Mammary epithelial cell (primary cell): ENCODE data around the gene HAUS5.
"Not testable (repeated sequence)": the region's sequence is repeated elsewhere in the genome, so short reads cannot be mapped to it uniquely, and the experiment has no call there.

Experiments used
- EZH2 ChIP-seq: IDR thresholded peaks from 2 replicates; pipeline ENCODE4 v1.6.1; 2012; ENCODE audit warnings: low read length, inconsistent platforms, borderline replicate concordance
- TF ChIP-seq, protein P1 (sequence below), 2 donors: IDR thresholded peaks in 1 of 2; conservative IDR thresholded peaks in 1 of 2; 2 replicates each; pipeline ENCODE4 v1.5.1; 2011 to 2012; ENCODE audit warnings: inconsistent platforms in 2 of 2, low read length in 2 of 2, mild to moderate bottlenecking in 2 of 2, control low read depth in 1 of 2, low read depth in 1 of 2; ENCODE audit not compliant: insufficient read depth in 1 of 2; ENCODE audit errors: extremely low read depth in 1 of 2

DNA sequence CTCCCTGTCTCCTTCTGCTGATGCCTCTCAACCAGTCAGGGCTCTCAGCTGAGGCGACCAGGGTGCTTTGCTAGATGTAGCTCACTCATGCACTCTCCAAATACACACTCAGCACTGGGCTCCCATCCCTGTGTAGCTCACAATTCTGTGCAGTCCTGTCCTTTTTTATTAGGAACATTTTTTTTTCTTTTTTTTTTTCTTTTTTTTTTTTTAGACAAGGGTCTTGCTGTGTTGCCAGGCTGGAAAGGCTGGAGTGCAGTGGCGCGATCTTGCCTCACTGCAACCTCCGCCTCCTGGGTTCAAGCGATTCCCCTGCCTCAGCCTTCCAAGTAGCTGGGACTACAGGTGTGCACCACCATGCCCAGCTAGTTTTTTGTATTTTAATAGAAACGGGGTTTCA is 42.3 kb downstream of the HAUS5 start:
- TF ChIP-seq, protein P1, sequence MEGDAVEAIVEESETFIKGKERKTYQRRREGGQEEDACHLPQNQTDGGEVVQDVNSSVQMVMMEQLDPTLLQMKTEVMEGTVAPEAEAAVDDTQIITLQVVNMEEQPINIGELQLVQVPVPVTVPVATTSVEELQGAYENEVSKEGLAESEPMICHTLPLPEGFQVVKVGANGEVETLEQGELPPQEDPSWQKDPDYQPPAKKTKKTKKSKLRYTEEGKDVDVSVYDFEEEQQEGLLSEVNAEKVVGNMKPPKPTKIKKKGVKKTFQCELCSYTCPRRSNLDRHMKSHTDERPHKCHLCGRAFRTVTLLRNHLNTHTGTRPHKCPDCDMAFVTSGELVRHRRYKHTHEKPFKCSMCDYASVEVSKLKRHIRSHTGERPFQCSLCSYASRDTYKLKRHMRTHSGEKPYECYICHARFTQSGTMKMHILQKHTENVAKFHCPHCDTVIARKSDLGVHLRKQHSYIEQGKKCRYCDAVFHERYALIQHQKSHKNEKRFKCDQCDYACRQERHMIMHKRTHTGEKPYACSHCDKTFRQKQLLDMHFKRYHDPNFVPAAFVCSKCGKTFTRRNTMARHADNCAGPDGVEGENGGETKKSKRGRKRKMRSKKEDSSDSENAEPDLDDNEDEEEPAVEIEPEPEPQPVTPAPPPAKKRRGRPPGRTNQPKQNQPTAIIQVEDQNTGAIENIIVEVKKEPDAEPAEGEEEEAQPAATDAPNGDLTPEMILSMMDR (conservative IDR thresholded peaks at IDR 0.05 in 1 of 2, IDR thresholded peaks at IDR 0.05 in 1 of 2; ENCODE audit: extremely low read depth in 1 of 2, insufficient read depth in 1 of 2, low read depth in 1 of 2, low read length in 2 of 2): not testable (repeated sequence)
- not testable (repeated sequence) for TF ChIP-seq EZH2
